Gastroesophageal sphincter (tissue), 4 donors: ENCODE results near the gene DCP1B. TPM values are rescaled to one million over a fixed set of nuclear protein-coding genes. Genes with fewer than 3 reads are reported as not detected.

Experiments used
- ATAC-seq: fragments of 150-250 bp; one replicate; pipeline ENCODE4 v1.9.1; 2016; ENCODE audit warnings: mild to moderate bottlenecking, moderate library complexity
- H3K27ac ChIP-seq, 4 donors: fragments of 200-600 bp; sonication (generic) in 3 of 4; 1 replicate in 3 of 4; 2 replicates in 1 of 4; pipeline ENCODE4 v1.5.1; 2016 to 2019
- H3K27me3 ChIP-seq: fragments of 200-600 bp; sonication (generic); one replicate; pipeline ENCODE4 v1.5.1; 2019
- H3K36me3 ChIP-seq, 2 donors: fragments of 200-600 bp; sonication (generic); one replicate each; pipeline ENCODE4 v1.5.1; 2019; ENCODE audit warnings: control low read depth in 1 of 2
- H3K4me1 ChIP-seq, 3 donors: fragments of 200-600 bp; sonication (generic); 1 replicate in 2 of 3; 2 replicates in 1 of 3; pipeline ENCODE4 v1.5.1; 2016 to 2019; ENCODE audit warnings: control low read depth in 2 of 3
- H3K4me3 ChIP-seq, 2 donors: fragments of 200-600 bp; sonication (generic); one replicate each; pipeline ENCODE4 v1.5.1; 2019; ENCODE audit warnings: mild to moderate bottlenecking in 1 of 2, moderate library complexity in 1 of 2
- H3K9me3 ChIP-seq, 3 donors: fragments of 200-600 bp; sonication (generic); one replicate each; pipeline ENCODE4 v1.5.1; 2017 to 2019; ENCODE audit warnings: control low read depth in 2 of 3
- CTCF ChIP-seq, 4 experiments: fragments of 200-600 bp in 2 of 4; fragments of 450-650 bp in 2 of 4; sonication (generic) in 1 of 4; IDR thresholded peaks; one replicate each; pipeline ENCODE4 v1.5.1; 2017 to 2019; ENCODE audit warnings: antibody characterized with exemption in 4 of 4, mild to moderate bottlenecking in 2 of 4, moderate library complexity in 2 of 4
- EP300 ChIP-seq: sonication (generic); formaldehyde crosslinking; IDR thresholded peaks from one replicate; pipeline ENCODE4 v1.6.1; 2017; ENCODE audit warnings: antibody characterized with exemption, mild to moderate bottlenecking
- POLR2A ChIP-seq, 2 donors: fragments of 450-650 bp; IDR thresholded peaks; one replicate each; pipeline ENCODE4 v1.6.1; 2017; ENCODE audit warnings: antibody characterized with exemption in 2 of 2, mild to moderate bottlenecking in 2 of 2, moderate library complexity in 1 of 2
- POLR2AphosphoS5 ChIP-seq: sonication (generic); formaldehyde crosslinking; IDR thresholded peaks from one replicate; pipeline ENCODE4 v1.6.1; 2017; ENCODE audit warnings: antibody characterized with exemption
- WGBS, 2 donors: methylation state at CpG; one replicate each; pipeline ENCODE4 v1.1.5; 2018; ENCODE audit warnings: low coverage in 1 of 2; 5-methylcytosine and 5-hydroxymethylcytosine counted together
- total RNA-seq, 4 donors: library from RNA; depleted of rRNA; stranded (reverse); fragments of >200 nt; gene quantifications; one replicate each; pipeline ENCODE4 v1.1.0, GENCODE V29; 2016

DCP1B gene
- total RNA-seq, 4 donors from 2014 or later: 26.1 to 30.4 (median 27.9) TPM

DNA sequence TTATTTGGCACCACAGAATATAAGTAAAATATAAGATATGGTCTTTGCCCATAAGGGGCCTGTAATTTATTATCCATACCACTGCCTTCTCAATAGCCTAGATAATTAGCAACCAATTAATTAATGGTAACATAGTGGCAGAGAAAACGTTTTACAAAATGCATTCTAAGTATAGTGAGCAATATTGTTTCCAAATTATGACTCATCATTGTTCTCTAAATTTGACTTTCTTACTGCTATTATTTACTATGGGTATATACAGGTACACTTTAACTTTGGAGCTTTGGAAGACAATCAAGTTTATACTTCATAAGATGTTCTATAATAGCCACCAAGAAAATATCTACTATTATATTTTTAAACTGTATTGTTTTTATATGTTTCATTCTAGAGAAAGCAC is 26.7 kb downstream of the DCP1B start:
- ATAC-seq: no peak
- H3K4me3 ChIP-seq: no peak overlapping the region
- peak overlapping the region; percentile 13 to 88 (median 86) for H3K27ac ChIP-seq
- WGBS, 2 donors: 0 to 10% methylated on average over 1 of the region's 1 CpG
- no peaks in the 10 kb centered on the region for H3K9me3 ChIP-seq
- TF ChIP-seq POLR2AphosphoS5: no peak
- no peak for TF ChIP-seq CTCF (IDR thresholded peaks at IDR 0.05)
- TF ChIP-seq POLR2A (IDR thresholded peaks at IDR 0.05): no peak
- no peak for TF ChIP-seq EP300
- peaks cover 10 to 61% (median 29%) of the 10 kb centered on the region in 3 donors for H3K4me1 ChIP-seq
- no peaks in the 10 kb centered on the region for H3K27me3 ChIP-seq
- H3K36me3 ChIP-seq: no peaks in the 10 kb centered on the region

DNA sequence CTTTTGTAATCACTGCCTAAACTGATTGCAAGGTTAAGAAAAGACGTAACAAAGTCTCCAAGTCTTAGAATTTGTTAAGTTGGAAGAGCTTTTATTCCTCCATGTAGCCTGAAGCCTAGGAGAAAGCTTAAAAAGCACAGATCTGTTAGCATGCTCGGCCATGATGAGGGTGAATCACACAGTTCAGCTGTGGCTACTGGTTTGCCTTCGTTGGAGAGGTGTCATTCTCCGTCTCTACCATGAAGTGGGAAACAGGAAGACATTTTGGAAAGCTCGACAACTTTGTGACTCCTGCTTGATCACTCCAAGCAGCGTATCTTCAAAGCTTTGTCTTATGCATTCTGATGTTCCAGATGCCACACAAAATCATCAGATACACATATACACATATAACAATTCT is 27.1 kb downstream of the DCP1B start:
- Histone ChIP-seq H3K4me1 (peaks cover 10 to 66% (median 30%) of the 10 kb centered on the region in 3 donors), H3K27ac (peak overlapping the region; percentile 13 to 88 (median 86)), H3K9me3 (no peaks in the 10 kb centered on the region), H3K27me3 (no peaks in the 10 kb centered on the region), H3K36me3 (no peaks in the 10 kb centered on the region), H3K4me3 (no peak overlapping the region)
- 77 to 80% methylated on average over 6 of the region's 6 CpGs for WGBS, 2 donors
- TF ChIP-seq POLR2AphosphoS5 (no peak), EP300 (no peak), POLR2A (IDR thresholded peaks at IDR 0.05) (no peak), CTCF (IDR thresholded peaks at IDR 0.05) (no peak)
- ATAC-seq: no peak

DNA sequence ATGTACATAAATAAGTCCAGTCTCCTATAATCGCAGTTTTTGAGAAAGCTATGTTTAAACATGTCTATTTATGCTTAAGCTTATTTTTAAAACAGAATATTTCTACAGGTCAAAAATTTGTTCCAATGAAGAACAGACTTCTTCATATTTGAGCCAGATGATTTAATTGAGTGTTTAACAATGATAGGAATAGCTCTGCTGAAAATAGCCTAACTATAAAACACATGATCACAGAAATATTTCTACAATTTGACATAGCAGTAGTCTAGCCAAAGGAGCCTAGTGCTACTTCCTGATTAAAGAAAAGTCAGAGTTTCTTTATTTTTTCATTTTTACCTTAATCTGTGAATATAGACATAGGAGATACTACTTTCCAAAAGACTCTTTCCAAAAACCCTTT is 29.4 kb downstream of the DCP1B start:
- no peaks in the 10 kb centered on the region for H3K36me3 ChIP-seq
- TF ChIP-seq POLR2A (IDR thresholded peaks at IDR 0.05): no peak
- TF ChIP-seq POLR2AphosphoS5: peak; percentile 53
- no peak for TF ChIP-seq EP300
- TF ChIP-seq CTCF (IDR thresholded peaks at IDR 0.05): no peak
- peak overlapping the region; percentile 86 to 99 (median 87) for H3K27ac ChIP-seq
- no peaks in the 10 kb centered on the region for H3K27me3 ChIP-seq
- peak; percentile 41 for ATAC-seq
- H3K9me3 ChIP-seq: no peaks in the 10 kb centered on the region
- H3K4me1 ChIP-seq: peaks cover 10 to 89% (median 38%) of the 10 kb centered on the region in 3 donors
- H3K4me3 ChIP-seq: no peak overlapping the region
- WGBS, 2 donors: 14 to 37% methylated on average over 1 of the region's 1 CpG

GRCh38 chr12:1972856-1973317 is 31.4 kb downstream of the DCP1B start:
- Histone ChIP-seq H3K27ac (peak overlapping the region; percentile 86 to 99 (median 87)), H3K4me1 (peaks cover 10 to 98% (median 38%) of the 10 kb centered on the region in 3 donors), H3K27me3 (no peaks in the 10 kb centered on the region), H3K9me3 (no peaks in the 10 kb centered on the region), H3K4me3 (peak overlapping the region in 1 of 2 donors; percentile 17), H3K36me3 (no peaks in the 10 kb centered on the region)
- ATAC-seq: peak; percentile 85
- no peak for TF ChIP-seq CTCF (IDR thresholded peaks at IDR 0.05)
- peak; percentile 33 for TF ChIP-seq EP300
- TF ChIP-seq POLR2AphosphoS5: peak; percentile 83
- TF ChIP-seq POLR2A (IDR thresholded peaks at IDR 0.05): no peak
- 17 to 26% methylated on average over 9 of the region's 9 CpGs for WGBS, 2 donors

GRCh38 chr12:1972260-1972659 is 32.0 kb downstream of the DCP1B start:
- H3K4me1 ChIP-seq: peaks cover 10 to 98% (median 37%) of the 10 kb centered on the region in 3 donors
- no peaks in the 10 kb centered on the region for H3K36me3 ChIP-seq
- no peaks in the 10 kb centered on the region for H3K9me3 ChIP-seq
- no peak for ATAC-seq
- no peaks in the 10 kb centered on the region for H3K27me3 ChIP-seq
- WGBS, 2 donors: 11 to 57% methylated on average over 1 of the region's 1 CpG
- H3K4me3 ChIP-seq: peak overlapping the region in 1 of 2 donors; percentile 17
- H3K27ac ChIP-seq: peak overlapping the region; percentile 86 to 99 (median 87)
- TF ChIP-seq POLR2AphosphoS5: no peak
- TF ChIP-seq EP300: no peak
- no peak for TF ChIP-seq POLR2A (IDR thresholded peaks at IDR 0.05)
- no peak for TF ChIP-seq CTCF (IDR thresholded peaks at IDR 0.05)
